ENCODE results near the gene FAM174B. TPM values are rescaled to one million over a fixed set of nuclear protein-coding genes. Genes with fewer than 3 reads are reported as not detected.

FAM174B gene
- total RNA-seq, 3 donors from 2014 or later (not counting 1 experiment from before 2014, with no cell fraction given) = 0.68 to 2.6 (median 0.88) TPM

DNA sequence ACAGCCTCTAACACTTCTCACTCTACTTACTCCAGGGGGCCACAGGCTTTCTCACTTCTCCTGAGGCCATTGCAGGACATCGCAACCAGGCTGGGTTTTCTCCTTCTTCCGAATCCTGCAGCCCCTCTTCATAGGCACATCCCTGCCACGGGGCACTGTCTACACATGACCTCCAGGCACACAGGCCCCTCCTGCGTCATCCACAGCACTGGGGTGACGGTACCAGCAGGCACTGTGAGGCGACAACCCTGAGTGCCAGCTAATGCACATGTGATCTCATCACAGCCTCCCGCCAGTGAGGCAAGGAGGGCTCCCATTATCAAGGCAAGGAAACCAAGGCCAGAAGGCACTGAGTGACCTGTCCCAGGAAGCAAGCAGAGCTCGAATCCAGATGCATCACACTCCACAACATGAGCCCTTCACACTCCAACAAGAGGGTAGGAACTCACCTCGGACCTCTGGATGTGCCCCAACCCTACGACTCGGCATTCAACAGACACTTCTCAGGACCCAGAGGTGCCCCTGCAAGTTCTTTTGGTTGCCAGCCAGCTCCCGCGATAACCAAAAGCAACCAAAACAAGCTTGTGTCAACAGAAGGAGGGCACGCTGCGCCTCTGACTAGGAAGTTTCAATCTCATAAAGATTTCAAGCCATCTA is 16.7 kb downstream of the FAM174B start:
- intact Hi-C loops (cut with micrococcal nuclease) = no loop called here
- no peaks in the 10 kb centered on the region for H3K9me3 Mint-ChIP-seq
- H3K4me3 Mint-ChIP-seq = no peak overlapping the region
- H3K27me3 Mint-ChIP-seq (ENCODE audit: low read depth in 2 of 2) = peaks cover 0 to 24% of the 10 kb centered on the region in 2 donors
- peaks cover 0 to 5% of the 10 kb centered on the region in 2 donors for H3K4me1 Mint-ChIP-seq
- ATAC-seq (no peak), DNase-seq (no peak)
- H3K36me3 Mint-ChIP-seq = no peaks in the 10 kb centered on the region
- Histone ChIP-seq H3K27ac (ENCODE audit: low read length) (no peak overlapping the region), H3K36me3 (ENCODE audit: control insufficient read depth, insufficient read depth, low read length) (no peaks in the 10 kb centered on the region), H3K4me3 (ENCODE audit: low read length) (no peak overlapping the region), H3K9me3 (ENCODE audit: control insufficient read depth, insufficient read depth, low read length) (no peaks in the 10 kb centered on the region), H3K4me1 (ENCODE audit: control insufficient read depth, insufficient read depth, low read length) (no peaks in the 10 kb centered on the region), H3K27me3 (ENCODE audit: control insufficient read depth, insufficient read depth, low read length) (no peaks in the 10 kb centered on the region)
- no peak overlapping the region for H3K27ac Mint-ChIP-seq
- 86% methylated on average over 15 of the region's 15 CpGs for WGBS (ENCODE audit: insufficient coverage)
- no peak for TF ChIP-seq CTCF (IDR thresholded peaks at IDR 0.05)

DNA sequence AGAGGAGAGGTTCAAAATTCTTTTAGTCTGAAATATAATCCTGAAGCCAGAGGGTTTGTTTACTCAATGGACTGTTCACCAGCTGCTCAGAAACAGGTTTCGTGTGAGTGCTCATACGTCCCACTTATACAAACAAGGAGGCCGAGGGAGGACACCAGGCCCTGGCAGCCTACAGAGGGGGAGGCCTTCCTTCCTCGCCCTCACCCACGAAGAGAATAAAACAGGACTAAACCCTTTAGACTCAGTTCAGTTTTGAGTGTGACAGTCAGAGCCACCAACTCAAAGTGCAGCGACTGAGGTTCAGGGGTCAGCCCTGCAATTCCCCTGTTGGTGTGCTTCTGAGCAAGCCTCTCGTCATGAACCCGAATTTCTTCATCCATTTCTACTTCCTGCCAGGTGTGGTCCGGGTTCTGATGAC is 17.3 kb downstream of the FAM174B start:
- Histone ChIP-seq H3K4me1 (ENCODE audit: control insufficient read depth, insufficient read depth, low read length) (no peaks in the 10 kb centered on the region), H3K9me3 (ENCODE audit: control insufficient read depth, insufficient read depth, low read length) (no peaks in the 10 kb centered on the region), H3K4me3 (ENCODE audit: low read length) (no peak overlapping the region), H3K27me3 (ENCODE audit: control insufficient read depth, insufficient read depth, low read length) (no peaks in the 10 kb centered on the region), H3K36me3 (ENCODE audit: control insufficient read depth, insufficient read depth, low read length) (no peaks in the 10 kb centered on the region), H3K27ac (ENCODE audit: low read length) (no peak overlapping the region)
- DNase-seq = no peak
- no peak for ATAC-seq
- Mint-ChIP-seq H3K27ac (no peak overlapping the region), H3K27me3 (ENCODE audit: low read depth in 2 of 2) (peaks cover 0 to 24% of the 10 kb centered on the region in 2 donors), H3K4me3 (no peak overlapping the region), H3K36me3 (no peaks in the 10 kb centered on the region), H3K9me3 (no peaks in the 10 kb centered on the region), H3K4me1 (peaks cover 0 to 5% of the 10 kb centered on the region in 2 donors)
- WGBS (ENCODE audit: insufficient coverage) = 63% methylated on average over 9 of the region's 9 CpGs
- no peak for TF ChIP-seq CTCF (IDR thresholded peaks at IDR 0.05)
- intact Hi-C loops (cut with micrococcal nuclease) = no loop called here

DNA sequence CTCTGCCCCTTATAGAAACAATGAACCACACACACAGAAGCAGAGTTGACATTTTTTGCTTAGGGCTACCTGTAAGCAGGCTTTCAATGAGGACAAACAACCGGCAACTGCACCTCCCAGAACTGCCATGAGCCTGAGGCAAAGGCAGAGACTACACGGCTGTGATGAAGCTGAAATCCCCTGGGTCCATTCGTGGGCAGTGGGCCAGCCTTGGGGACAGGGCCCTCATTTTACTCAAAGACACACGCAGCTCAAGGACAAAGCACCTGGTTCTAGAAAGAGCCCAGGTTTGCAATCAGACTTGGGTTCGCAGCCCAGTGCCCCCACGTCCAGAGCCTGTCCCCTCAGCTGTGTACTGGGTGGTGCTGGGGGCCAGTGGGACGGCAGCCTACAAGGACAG is 17.9 kb downstream of the FAM174B start:
- Mint-ChIP-seq H3K36me3 (no peaks in the 10 kb centered on the region), H3K4me1 (peaks cover 0 to 5% of the 10 kb centered on the region in 2 donors), H3K9me3 (no peaks in the 10 kb centered on the region), H3K27me3 (ENCODE audit: low read depth in 2 of 2) (peaks cover 0 to 24% of the 10 kb centered on the region in 2 donors), H3K27ac (no peak overlapping the region), H3K4me3 (no peak overlapping the region)
- Histone ChIP-seq H3K27ac (ENCODE audit: low read length) (no peak overlapping the region), H3K4me3 (ENCODE audit: low read length) (no peak overlapping the region), H3K4me1 (ENCODE audit: control insufficient read depth, insufficient read depth, low read length) (no peaks in the 10 kb centered on the region), H3K9me3 (ENCODE audit: control insufficient read depth, insufficient read depth, low read length) (no peaks in the 10 kb centered on the region), H3K27me3 (ENCODE audit: control insufficient read depth, insufficient read depth, low read length) (no peaks in the 10 kb centered on the region), H3K36me3 (ENCODE audit: control insufficient read depth, insufficient read depth, low read length) (no peaks in the 10 kb centered on the region)
- ATAC-seq (no peak), DNase-seq (no peak)
- no peak for TF ChIP-seq CTCF (IDR thresholded peaks at IDR 0.05)
- 91% methylated on average over 7 of the region's 7 CpGs for WGBS (ENCODE audit: insufficient coverage)
- intact Hi-C loops (cut with micrococcal nuclease) = no loop called here

Data from natural killer cell (primary cell).